ENCODE measurements around the gene CIB4. TPM values are rescaled to one million over a fixed set of nuclear protein-coding genes. Genes with fewer than 3 reads are reported as not detected.

The CIB4 gene
- total RNA-seq, 1 experiment from 2014 or later = not detected

DNA sequence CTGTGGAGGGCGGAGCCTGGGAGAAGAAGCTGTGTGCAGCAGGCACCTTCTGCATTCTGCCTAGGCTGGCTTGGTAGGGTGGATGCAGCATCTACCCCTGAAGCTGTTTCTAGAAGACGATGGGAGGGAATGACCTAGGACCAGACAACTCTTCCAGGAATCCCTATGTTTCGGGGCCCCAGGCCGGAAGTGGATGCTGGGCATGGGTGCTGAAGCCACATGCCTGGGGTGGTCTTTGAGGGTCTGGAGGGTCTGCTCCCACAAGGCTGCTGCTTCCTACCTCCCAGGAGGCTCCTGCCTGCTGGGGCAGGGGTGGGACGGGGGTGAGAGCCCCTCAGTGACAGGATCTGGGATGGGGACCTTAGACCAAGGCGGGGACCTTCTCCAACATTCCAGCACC, 61.0 kb downstream of the CIB4 start:
- TF ChIP-seq, protein P1, sequence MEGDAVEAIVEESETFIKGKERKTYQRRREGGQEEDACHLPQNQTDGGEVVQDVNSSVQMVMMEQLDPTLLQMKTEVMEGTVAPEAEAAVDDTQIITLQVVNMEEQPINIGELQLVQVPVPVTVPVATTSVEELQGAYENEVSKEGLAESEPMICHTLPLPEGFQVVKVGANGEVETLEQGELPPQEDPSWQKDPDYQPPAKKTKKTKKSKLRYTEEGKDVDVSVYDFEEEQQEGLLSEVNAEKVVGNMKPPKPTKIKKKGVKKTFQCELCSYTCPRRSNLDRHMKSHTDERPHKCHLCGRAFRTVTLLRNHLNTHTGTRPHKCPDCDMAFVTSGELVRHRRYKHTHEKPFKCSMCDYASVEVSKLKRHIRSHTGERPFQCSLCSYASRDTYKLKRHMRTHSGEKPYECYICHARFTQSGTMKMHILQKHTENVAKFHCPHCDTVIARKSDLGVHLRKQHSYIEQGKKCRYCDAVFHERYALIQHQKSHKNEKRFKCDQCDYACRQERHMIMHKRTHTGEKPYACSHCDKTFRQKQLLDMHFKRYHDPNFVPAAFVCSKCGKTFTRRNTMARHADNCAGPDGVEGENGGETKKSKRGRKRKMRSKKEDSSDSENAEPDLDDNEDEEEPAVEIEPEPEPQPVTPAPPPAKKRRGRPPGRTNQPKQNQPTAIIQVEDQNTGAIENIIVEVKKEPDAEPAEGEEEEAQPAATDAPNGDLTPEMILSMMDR (conservative IDR thresholded peaks at IDR 0.05; ENCODE audit: low read depth, low read length) = no peak
- no peak for TF ChIP-seq EZH2 (IDR thresholded peaks at IDR 0.05; ENCODE audit: borderline replicate concordance, low read depth, low read length, poor library complexity, severe bottlenecking)
- H3K36me3 ChIP-seq (ENCODE audit: insufficient read depth, low read length, poor library complexity, severe bottlenecking) = no peaks in the 10 kb centered on the region
- no peak for DNase-seq (ENCODE audit: low spot score)
- POLR2A ChIA-PET (ENCODE audit: low non-redundant PET) = no interaction called here
- no TSS peak for BruUV-seq (replicated peaks)
- no peak overlapping the region for H3K4me3 ChIP-seq (ENCODE audit: low read depth, low read length, poor library complexity, severe bottlenecking)
- no peak overlapping the region for H3K27ac ChIP-seq (ENCODE audit: low read depth, low read length, poor library complexity, severe bottlenecking)
- CTCF ChIA-PET = no interaction called here
- intact Hi-C loops (cut with micrococcal nuclease; ENCODE audit: unreplicated experiment) = no loop called here
- no peaks in the 10 kb centered on the region for H3K4me1 ChIP-seq (ENCODE audit: insufficient read depth, low read length, poor library complexity, severe bottlenecking)
- no peaks in the 10 kb centered on the region for H3K27me3 ChIP-seq (replicated peaks; ENCODE audit: insufficient read depth, low read depth, low read length, poor library complexity)
- H3K9me3 ChIP-seq (ENCODE audit: low read depth, low read length, poor library complexity, severe bottlenecking) = no peaks in the 10 kb centered on the region

DNA sequence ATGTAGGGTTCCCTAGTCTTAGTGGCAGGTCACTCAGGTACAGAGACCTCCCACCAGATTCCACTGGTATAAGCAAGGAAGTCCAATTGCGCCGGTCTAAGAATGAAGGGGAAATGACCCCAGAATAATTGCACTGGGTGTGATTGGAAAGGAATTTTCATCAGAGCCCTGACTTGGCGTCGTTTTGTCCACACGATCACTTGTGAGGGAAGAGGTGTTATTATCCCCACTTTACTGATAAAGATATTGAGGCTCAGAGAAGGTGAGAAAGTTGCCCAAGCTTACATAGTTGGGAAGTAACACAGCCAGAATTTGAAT, 61.5 kb downstream of the CIB4 start:
- no peak overlapping the region for H3K4me3 ChIP-seq (ENCODE audit: low read depth, low read length, poor library complexity, severe bottlenecking)
- H3K27me3 ChIP-seq (replicated peaks; ENCODE audit: insufficient read depth, low read depth, low read length, poor library complexity) = no peaks in the 10 kb centered on the region
- no peak overlapping the region for H3K27ac ChIP-seq (ENCODE audit: low read depth, low read length, poor library complexity, severe bottlenecking)
- POLR2A ChIA-PET (ENCODE audit: low non-redundant PET) = no interaction called here
- TF ChIP-seq, protein P1 (conservative IDR thresholded peaks at IDR 0.05; ENCODE audit: low read depth, low read length) = no peak
- TF ChIP-seq EZH2 (IDR thresholded peaks at IDR 0.05; ENCODE audit: borderline replicate concordance, low read depth, low read length, poor library complexity, severe bottlenecking) = no peak
- H3K36me3 ChIP-seq (ENCODE audit: insufficient read depth, low read length, poor library complexity, severe bottlenecking) = no peaks in the 10 kb centered on the region
- no peaks in the 10 kb centered on the region for H3K4me1 ChIP-seq (ENCODE audit: insufficient read depth, low read length, poor library complexity, severe bottlenecking)
- no peak for DNase-seq (ENCODE audit: low spot score)
- intact Hi-C loops (cut with micrococcal nuclease; ENCODE audit: unreplicated experiment) = loop anchor here (5.0 kb wide), 1 partner anchor 627 kb away; no protein-coding TSS in a partner anchor
- no peaks in the 10 kb centered on the region for H3K9me3 ChIP-seq (ENCODE audit: low read depth, low read length, poor library complexity, severe bottlenecking)
- CTCF ChIA-PET = no interaction called here
- BruUV-seq (replicated peaks) = no TSS peak

DNA sequence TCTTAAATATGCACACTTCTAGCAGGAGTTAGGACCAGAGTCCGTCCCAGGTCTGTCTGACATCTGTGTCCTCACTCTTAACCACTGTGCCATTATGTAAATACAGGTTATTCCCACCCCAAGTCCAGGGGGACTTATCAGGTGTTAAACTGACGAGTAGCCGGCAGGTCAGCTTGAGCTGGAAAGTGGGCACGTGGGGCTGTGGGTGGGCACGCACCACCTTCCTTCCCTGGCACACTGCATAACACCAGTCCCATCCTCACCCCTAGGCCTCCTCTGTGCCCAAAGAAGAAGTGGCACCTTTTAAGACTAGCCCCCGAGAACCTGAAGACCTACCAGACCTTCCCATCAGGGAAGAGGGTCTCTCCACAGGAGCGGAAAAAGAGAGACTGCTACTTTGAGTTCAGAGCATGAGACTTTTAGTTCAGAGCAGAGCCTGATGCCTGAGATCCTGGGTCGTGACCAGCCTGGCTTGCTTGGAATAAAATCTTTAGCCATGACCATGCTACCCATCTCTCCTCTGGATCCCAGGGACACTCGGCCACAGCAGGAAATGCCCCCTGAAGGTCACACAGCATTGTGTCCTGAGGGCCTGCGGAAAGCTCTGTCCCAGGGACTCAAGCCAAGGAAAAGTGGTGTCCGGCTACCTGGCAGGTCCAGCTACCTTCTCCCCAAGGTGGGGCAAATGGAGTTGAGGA, 62.0 kb downstream of the CIB4 start:
- DNase-seq (ENCODE audit: low spot score) = no peak
- BruUV-seq (replicated peaks) = no TSS peak
- Histone ChIP-seq H3K4me1 (ENCODE audit: insufficient read depth, low read length, poor library complexity, severe bottlenecking) (no peaks in the 10 kb centered on the region), H3K27me3 (replicated peaks; ENCODE audit: insufficient read depth, low read depth, low read length, poor library complexity) (no peaks in the 10 kb centered on the region), H3K36me3 (ENCODE audit: insufficient read depth, low read length, poor library complexity, severe bottlenecking) (no peaks in the 10 kb centered on the region), H3K27ac (ENCODE audit: low read depth, low read length, poor library complexity, severe bottlenecking) (no peak overlapping the region), H3K4me3 (ENCODE audit: low read depth, low read length, poor library complexity, severe bottlenecking) (no peak overlapping the region), H3K9me3 (ENCODE audit: low read depth, low read length, poor library complexity, severe bottlenecking) (no peaks in the 10 kb centered on the region)
- CTCF ChIA-PET = interaction anchor here (0.5 kb wide), 1 partner anchor 90 kb away, joined by 4 read pairs; no protein-coding TSS in a partner anchor
- POLR2A ChIA-PET (ENCODE audit: low non-redundant PET) = no interaction called here
- intact Hi-C loops (cut with micrococcal nuclease; ENCODE audit: unreplicated experiment) = loop anchor here (5.0 kb wide), 1 partner anchor 627 kb away; no protein-coding TSS in a partner anchor
- no peak for TF ChIP-seq EZH2 (IDR thresholded peaks at IDR 0.05; ENCODE audit: borderline replicate concordance, low read depth, low read length, poor library complexity, severe bottlenecking)
- TF ChIP-seq, protein P1 (conservative IDR thresholded peaks at IDR 0.05; ENCODE audit: low read depth, low read length) = no peak
